Measurements from ENCODE around the gene GFAP. TPM values are rescaled to one million over a fixed set of nuclear protein-coding genes. Genes with fewer than 3 reads are reported as not detected.

GFAP gene
- total and polyA plus RNA-seq, 4 donors: 0.24 to 0.42 (median 0.33) TPM; not detected in 1

- no peak for TF ChIP-seq RAD21 (IDR thresholded peaks at IDR 0.05)
- no peaks in the 10 kb centered on the region for H3K36me3 ChIP-seq (ENCODE audit: control insufficient read depth in 4 of 4, insufficient read depth in 3 of 4, low read depth in 1 of 4, low read length in 3 of 4)
- 98% methylated on average over 3 of the region's 3 CpGs for WGBS
Observed at GRCh38 chr17:44927696-44928095, 12.4 kb upstream of the GFAP start.

GRCh38 chr17:44926821-44927525 is 11.7 kb upstream of the GFAP start:
- Histone ChIP-seq H3K27ac (ENCODE audit: low read depth in 1 of 2, low read length in 2 of 2) (no peak overlapping the region), H3K27me3 (ENCODE audit: control insufficient read depth in 4 of 4, insufficient read depth in 4 of 4, low read length in 3 of 4) (no peaks in the 10 kb centered on the region), H3K4me1 (ENCODE audit: control insufficient read depth in 4 of 4, insufficient read depth in 4 of 4, low read length in 3 of 4) (no peaks in the 10 kb centered on the region), H3K36me3 (ENCODE audit: control insufficient read depth in 4 of 4, insufficient read depth in 3 of 4, low read depth in 1 of 4, low read length in 3 of 4) (no peaks in the 10 kb centered on the region), H3K4me3 (ENCODE audit: low read depth in 1 of 3, low read length in 3 of 3) (no peak overlapping the region), H3K9me3 (ENCODE audit: control insufficient read depth in 4 of 4, low read length in 3 of 4) (no peaks in the 10 kb centered on the region), H3K9ac (ENCODE audit: low read depth in 1 of 2, low read length in 2 of 2) (no peak overlapping the region)
- TF ChIP-seq HNF4A (conservative IDR thresholded peaks at IDR 0.05) (no peak), RAD21 (IDR thresholded peaks at IDR 0.05) (no peak)
- WGBS: 95% methylated on average over 15 of the region's 15 CpGs
- no peak for DNase-seq (ENCODE audit: low spot score)

More at GRCh38 chr17:44927696-44928095, 12.4 kb upstream of the GFAP start:
- no peaks in the 10 kb centered on the region for H3K9me3 ChIP-seq (ENCODE audit: control insufficient read depth in 4 of 4, low read length in 3 of 4)
- H3K4me3 ChIP-seq (ENCODE audit: low read depth in 1 of 3, low read length in 3 of 3): no peak overlapping the region
- DNase-seq (ENCODE audit: low spot score): no peak
- H3K4me1 ChIP-seq (ENCODE audit: control insufficient read depth in 4 of 4, insufficient read depth in 4 of 4, low read length in 3 of 4): no peaks in the 10 kb centered on the region
- H3K27ac ChIP-seq (ENCODE audit: low read depth in 1 of 2, low read length in 2 of 2): no peak overlapping the region
- no peak overlapping the region for H3K9ac ChIP-seq (ENCODE audit: low read depth in 1 of 2, low read length in 2 of 2)
- H3K27me3 ChIP-seq (ENCODE audit: control insufficient read depth in 4 of 4, insufficient read depth in 4 of 4, low read length in 3 of 4): no peaks in the 10 kb centered on the region

GRCh38 chr17:44925731-44926697 is 10.7 kb upstream of the GFAP start:
- Histone ChIP-seq H3K27ac (ENCODE audit: low read depth in 1 of 2, low read length in 2 of 2) (no peak overlapping the region), H3K9ac (ENCODE audit: low read depth in 1 of 2, low read length in 2 of 2) (no peak overlapping the region), H3K4me3 (ENCODE audit: low read depth in 1 of 3, low read length in 3 of 3) (no peak overlapping the region), H3K9me3 (ENCODE audit: control insufficient read depth in 4 of 4, low read length in 3 of 4) (no peaks in the 10 kb centered on the region), H3K27me3 (ENCODE audit: control insufficient read depth in 4 of 4, insufficient read depth in 4 of 4, low read length in 3 of 4) (no peaks in the 10 kb centered on the region), H3K4me1 (ENCODE audit: control insufficient read depth in 4 of 4, insufficient read depth in 4 of 4, low read length in 3 of 4) (no peaks in the 10 kb centered on the region), H3K36me3 (ENCODE audit: control insufficient read depth in 4 of 4, insufficient read depth in 3 of 4, low read depth in 1 of 4, low read length in 3 of 4) (no peaks in the 10 kb centered on the region)
- 98% methylated on average over 18 of the region's 18 CpGs for WGBS
- TF ChIP-seq RXRA (IDR thresholded peaks at IDR 0.05) (no peak), RAD21 (IDR thresholded peaks at IDR 0.05) (no peak)
- no peak for DNase-seq (ENCODE audit: low spot score)

- WGBS: 90% methylated on average over 9 of the region's 9 CpGs
- TF ChIP-seq, protein P1, sequence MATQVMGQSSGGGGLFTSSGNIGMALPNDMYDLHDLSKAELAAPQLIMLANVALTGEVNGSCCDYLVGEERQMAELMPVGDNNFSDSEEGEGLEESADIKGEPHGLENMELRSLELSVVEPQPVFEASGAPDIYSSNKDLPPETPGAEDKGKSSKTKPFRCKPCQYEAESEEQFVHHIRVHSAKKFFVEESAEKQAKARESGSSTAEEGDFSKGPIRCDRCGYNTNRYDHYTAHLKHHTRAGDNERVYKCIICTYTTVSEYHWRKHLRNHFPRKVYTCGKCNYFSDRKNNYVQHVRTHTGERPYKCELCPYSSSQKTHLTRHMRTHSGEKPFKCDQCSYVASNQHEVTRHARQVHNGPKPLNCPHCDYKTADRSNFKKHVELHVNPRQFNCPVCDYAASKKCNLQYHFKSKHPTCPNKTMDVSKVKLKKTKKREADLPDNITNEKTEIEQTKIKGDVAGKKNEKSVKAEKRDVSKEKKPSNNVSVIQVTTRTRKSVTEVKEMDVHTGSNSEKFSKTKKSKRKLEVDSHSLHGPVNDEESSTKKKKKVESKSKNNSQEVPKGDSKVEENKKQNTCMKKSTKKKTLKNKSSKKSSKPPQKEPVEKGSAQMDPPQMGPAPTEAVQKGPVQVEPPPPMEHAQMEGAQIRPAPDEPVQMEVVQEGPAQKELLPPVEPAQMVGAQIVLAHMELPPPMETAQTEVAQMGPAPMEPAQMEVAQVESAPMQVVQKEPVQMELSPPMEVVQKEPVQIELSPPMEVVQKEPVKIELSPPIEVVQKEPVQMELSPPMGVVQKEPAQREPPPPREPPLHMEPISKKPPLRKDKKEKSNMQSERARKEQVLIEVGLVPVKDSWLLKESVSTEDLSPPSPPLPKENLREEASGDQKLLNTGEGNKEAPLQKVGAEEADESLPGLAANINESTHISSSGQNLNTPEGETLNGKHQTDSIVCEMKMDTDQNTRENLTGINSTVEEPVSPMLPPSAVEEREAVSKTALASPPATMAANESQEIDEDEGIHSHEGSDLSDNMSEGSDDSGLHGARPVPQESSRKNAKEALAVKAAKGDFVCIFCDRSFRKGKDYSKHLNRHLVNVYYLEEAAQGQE (IDR thresholded peaks at IDR 0.05): no peak
- TF ChIP-seq GABPA (IDR thresholded peaks at IDR 0.05 in 1 of 2, conservative IDR thresholded peaks at IDR 0.05 in 1 of 2) (no peak), FOXA1 (IDR thresholded peaks at IDR 0.05) (no peak), TAF1 (conservative IDR thresholded peaks at IDR 0.05) (no peak), HNF4A (conservative IDR thresholded peaks at IDR 0.05) (no peak), YY1 (IDR thresholded peaks at IDR 0.05) (no peak), EGR1 (IDR thresholded peaks at IDR 0.05; ENCODE audit: low read depth in 2 of 2) (no peak), NR2F2 (IDR thresholded peaks at IDR 0.05) (no peak)
- TF ChIP-seq, protein P2, sequence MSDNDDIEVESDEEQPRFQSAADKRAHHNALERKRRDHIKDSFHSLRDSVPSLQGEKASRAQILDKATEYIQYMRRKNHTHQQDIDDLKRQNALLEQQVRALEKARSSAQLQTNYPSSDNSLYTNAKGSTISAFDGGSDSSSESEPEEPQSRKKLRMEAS (IDR thresholded peaks at IDR 0.05): no peak
- TF ChIP-seq, protein P3, sequence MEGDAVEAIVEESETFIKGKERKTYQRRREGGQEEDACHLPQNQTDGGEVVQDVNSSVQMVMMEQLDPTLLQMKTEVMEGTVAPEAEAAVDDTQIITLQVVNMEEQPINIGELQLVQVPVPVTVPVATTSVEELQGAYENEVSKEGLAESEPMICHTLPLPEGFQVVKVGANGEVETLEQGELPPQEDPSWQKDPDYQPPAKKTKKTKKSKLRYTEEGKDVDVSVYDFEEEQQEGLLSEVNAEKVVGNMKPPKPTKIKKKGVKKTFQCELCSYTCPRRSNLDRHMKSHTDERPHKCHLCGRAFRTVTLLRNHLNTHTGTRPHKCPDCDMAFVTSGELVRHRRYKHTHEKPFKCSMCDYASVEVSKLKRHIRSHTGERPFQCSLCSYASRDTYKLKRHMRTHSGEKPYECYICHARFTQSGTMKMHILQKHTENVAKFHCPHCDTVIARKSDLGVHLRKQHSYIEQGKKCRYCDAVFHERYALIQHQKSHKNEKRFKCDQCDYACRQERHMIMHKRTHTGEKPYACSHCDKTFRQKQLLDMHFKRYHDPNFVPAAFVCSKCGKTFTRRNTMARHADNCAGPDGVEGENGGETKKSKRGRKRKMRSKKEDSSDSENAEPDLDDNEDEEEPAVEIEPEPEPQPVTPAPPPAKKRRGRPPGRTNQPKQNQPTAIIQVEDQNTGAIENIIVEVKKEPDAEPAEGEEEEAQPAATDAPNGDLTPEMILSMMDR (IDR thresholded peaks at IDR 0.05; ENCODE audit: low read depth, low read length, missing input control): no peak
- TF ChIP-seq, protein P4, sequence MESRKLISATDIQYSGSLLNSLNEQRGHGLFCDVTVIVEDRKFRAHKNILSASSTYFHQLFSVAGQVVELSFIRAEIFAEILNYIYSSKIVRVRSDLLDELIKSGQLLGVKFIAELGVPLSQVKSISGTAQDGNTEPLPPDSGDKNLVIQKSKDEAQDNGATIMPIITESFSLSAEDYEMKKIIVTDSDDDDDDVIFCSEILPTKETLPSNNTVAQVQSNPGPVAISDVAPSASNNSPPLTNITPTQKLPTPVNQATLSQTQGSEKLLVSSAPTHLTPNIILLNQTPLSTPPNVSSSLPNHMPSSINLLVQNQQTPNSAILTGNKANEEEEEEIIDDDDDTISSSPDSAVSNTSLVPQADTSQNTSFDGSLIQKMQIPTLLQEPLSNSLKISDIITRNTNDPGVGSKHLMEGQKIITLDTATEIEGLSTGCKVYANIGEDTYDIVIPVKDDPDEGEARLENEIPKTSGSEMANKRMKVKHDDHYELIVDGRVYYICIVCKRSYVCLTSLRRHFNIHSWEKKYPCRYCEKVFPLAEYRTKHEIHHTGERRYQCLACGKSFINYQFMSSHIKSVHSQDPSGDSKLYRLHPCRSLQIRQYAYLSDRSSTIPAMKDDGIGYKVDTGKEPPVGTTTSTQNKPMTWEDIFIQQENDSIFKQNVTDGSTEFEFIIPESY (IDR thresholded peaks at IDR 0.05): no peak
Observed at GRCh38 chr17:44924107-44924544, 8.8 kb upstream of the GFAP start.

More at GRCh38 chr17:44924107-44924544, 8.8 kb upstream of the GFAP start:
- no peak overlapping the region for H3K4me3 ChIP-seq (ENCODE audit: low read depth in 1 of 3, low read length in 3 of 3)
- no peaks in the 10 kb centered on the region for H3K9me3 ChIP-seq (ENCODE audit: control insufficient read depth in 4 of 4, low read length in 3 of 4)
- H3K27ac ChIP-seq (ENCODE audit: low read depth in 1 of 2, low read length in 2 of 2): no peak overlapping the region
- H3K36me3 ChIP-seq (ENCODE audit: control insufficient read depth in 4 of 4, insufficient read depth in 3 of 4, low read depth in 1 of 4, low read length in 3 of 4): no peaks in the 10 kb centered on the region
- peaks cover 0 to 2% (median 0%) of the 10 kb centered on the region in 4 donors for H3K4me1 ChIP-seq (ENCODE audit: control insufficient read depth in 4 of 4, insufficient read depth in 4 of 4, low read length in 3 of 4)
- no peak for DNase-seq (ENCODE audit: low spot score)
- H3K27me3 ChIP-seq (ENCODE audit: control insufficient read depth in 4 of 4, insufficient read depth in 4 of 4, low read length in 3 of 4): no peaks in the 10 kb centered on the region
- H3K9ac ChIP-seq (ENCODE audit: low read depth in 1 of 2, low read length in 2 of 2): no peak overlapping the region

Measured in liver (tissue), 9 donors.